SJCRH30 (cell line): ENCODE data around the gene ARHGEF17. TPM values are rescaled to one million over a fixed set of nuclear protein-coding genes. Genes with fewer than 3 reads are reported as not detected.

Source experiments
- DNase-seq, 2 experiments: peaks; one replicate each; pipeline ENCODE4 v3.0.0-alpha.2; 2015 to 2020
- H3K27ac ChIP-seq: fragments of 250-450 bp; sonication (Bioruptor Pico); 2 replicates; pipeline ENCODE4 v1.5.1; 2020; ENCODE audit warnings: mild to moderate bottlenecking, moderate library complexity
- H3K27me3 ChIP-seq: fragments of 250-450 bp; sonication (Bioruptor Pico); 2 replicates; pipeline ENCODE4 v1.5.1; 2020; ENCODE audit warnings: mild to moderate bottlenecking, moderate library complexity
- H3K36me3 ChIP-seq: fragments of 250-450 bp; sonication (Bioruptor Pico); 2 replicates; pipeline ENCODE4 v1.5.1; 2020; ENCODE audit warnings: mild to moderate bottlenecking, moderate library complexity
- H3K4me1 ChIP-seq: fragments of 250-450 bp; sonication (Bioruptor Pico); 2 replicates; pipeline ENCODE4 v1.5.1; 2020; ENCODE audit warnings: mild to moderate bottlenecking, moderate library complexity
- H3K4me3 ChIP-seq: fragments of 250-450 bp; sonication (Bioruptor Pico); 2 replicates; pipeline ENCODE4 v1.5.1; 2020; ENCODE audit warnings: mild to moderate bottlenecking, moderate library complexity
- H3K9me3 ChIP-seq: fragments of 250-450 bp; sonication (Bioruptor Pico); replicated peaks from 2 replicates; pipeline ENCODE4 v1.5.1; 2020; ENCODE audit warnings: mild to moderate bottlenecking, moderate library complexity
- total RNA-seq: library from RNA; depleted of rRNA; stranded (reverse); fragments of >200 nt; shearing (Covaris generic); gene quantifications from 2 replicates; pipeline ENCODE4 v1.2.3, GENCODE V29; 2014

Gene ARHGEF17
- total RNA-seq, 1 experiment from 2014 or later = 12.0 TPM

GRCh38 chr11:73349633-73350032 lies 41.6 kb downstream of the ARHGEF17 start:
- no peak overlapping the region for H3K4me3 ChIP-seq
- H3K4me1 ChIP-seq = peaks cover under 1% of the 10 kb centered on the region; the same call in 1 of the 2 replicates
- no peaks in the 10 kb centered on the region for H3K9me3 ChIP-seq
- no peaks in the 10 kb centered on the region for H3K36me3 ChIP-seq
- no peak overlapping the region for H3K27ac ChIP-seq
- no peaks in the 10 kb centered on the region for H3K27me3 ChIP-seq
- DNase-seq = no peak

GRCh38 chr11:73350908-73351636 lies 43.0 kb downstream of the ARHGEF17 start:
- H3K4me3 ChIP-seq = no peak overlapping the region
- no peak overlapping the region for H3K27ac ChIP-seq
- no peaks in the 10 kb centered on the region for H3K9me3 ChIP-seq
- no peaks in the 10 kb centered on the region for H3K4me1 ChIP-seq
- DNase-seq = peak; percentile 24 to 75
- no peaks in the 10 kb centered on the region for H3K36me3 ChIP-seq
- no peaks in the 10 kb centered on the region for H3K27me3 ChIP-seq

- Histone ChIP-seq H3K27ac (no peak overlapping the region), H3K4me1 (no peaks in the 10 kb centered on the region), H3K9me3 (no peaks in the 10 kb centered on the region), H3K27me3 (no peaks in the 10 kb centered on the region), H3K4me3 (no peak overlapping the region), H3K36me3 (no peaks in the 10 kb centered on the region)
- no peak for DNase-seq
Observed at GRCh38 chr11:73353422-73353821, 45.3 kb downstream of the ARHGEF17 start.

- H3K27ac ChIP-seq = no peak overlapping the region
- no peaks in the 10 kb centered on the region for H3K4me1 ChIP-seq
- no peaks in the 10 kb centered on the region for H3K36me3 ChIP-seq
Observed at GRCh38 chr11:73355109-73355508, 47.0 kb downstream of the ARHGEF17 start.

GRCh38 chr11:73356979-73357860 lies 49.1 kb downstream of the ARHGEF17 start:
- H3K4me1 ChIP-seq = no peaks in the 10 kb centered on the region
- no peak for DNase-seq
- no peaks in the 10 kb centered on the region for H3K9me3 ChIP-seq
- no peak overlapping the region for H3K4me3 ChIP-seq
- no peak overlapping the region for H3K27ac ChIP-seq
- H3K36me3 ChIP-seq = 0 out of 2 replicates have a peak, but pooled peaks cover 5% of the 10 kb centered on the region
- H3K27me3 ChIP-seq = no peaks in the 10 kb centered on the region

More at GRCh38 chr11:73355109-73355508, 47.0 kb downstream of the ARHGEF17 start:
- no peak for DNase-seq
- no peaks in the 10 kb centered on the region for H3K9me3 ChIP-seq
- no peaks in the 10 kb centered on the region for H3K27me3 ChIP-seq
- no peak overlapping the region for H3K4me3 ChIP-seq

GRCh38 chr11:73358071-73358470 lies 50.0 kb downstream of the ARHGEF17 start:
- no peak for DNase-seq
- no peak overlapping the region for H3K27ac ChIP-seq
- no peaks in the 10 kb centered on the region for H3K27me3 ChIP-seq
- H3K4me1 ChIP-seq = no peaks in the 10 kb centered on the region
- H3K9me3 ChIP-seq = no peaks in the 10 kb centered on the region
- 0 out of 2 replicates have a peak, but pooled peaks cover 5% of the 10 kb centered on the region for H3K36me3 ChIP-seq
- H3K4me3 ChIP-seq = no peak overlapping the region

GRCh38 chr11:73359341-73359740 lies 51.3 kb downstream of the ARHGEF17 start:
- Histone ChIP-seq H3K27ac (no peak overlapping the region), H3K36me3 (0 out of 2 replicates have a peak, but pooled peaks cover 5% of the 10 kb centered on the region), H3K27me3 (no peaks in the 10 kb centered on the region), H3K4me3 (no peak overlapping the region), H3K4me1 (no peaks in the 10 kb centered on the region), H3K9me3 (no peaks in the 10 kb centered on the region)
- no peak for DNase-seq

GRCh38 chr11:73359930-73360742 lies 52.1 kb downstream of the ARHGEF17 start:
- no peak overlapping the region for H3K27ac ChIP-seq
- DNase-seq = peak; percentile 65 to 71
- 0 out of 2 replicates have a peak, but pooled peaks cover 5% of the 10 kb centered on the region for H3K36me3 ChIP-seq

GRCh38 chr11:73360743-73361369 lies 52.8 kb downstream of the ARHGEF17 start:
- no peaks in the 10 kb centered on the region for H3K9me3 ChIP-seq
- no peaks in the 10 kb centered on the region for H3K27me3 ChIP-seq
- no peak for DNase-seq
- no peak overlapping the region for H3K27ac ChIP-seq
- no peaks in the 10 kb centered on the region for H3K4me1 ChIP-seq
- H3K4me3 ChIP-seq = no peak overlapping the region
- 0 out of 2 replicates have a peak, but pooled peaks cover 5% of the 10 kb centered on the region for H3K36me3 ChIP-seq

More at GRCh38 chr11:73359930-73360742, 52.1 kb downstream of the ARHGEF17 start:
- no peaks in the 10 kb centered on the region for H3K27me3 ChIP-seq
- no peaks in the 10 kb centered on the region for H3K9me3 ChIP-seq
- no peak overlapping the region for H3K4me3 ChIP-seq
- no peaks in the 10 kb centered on the region for H3K4me1 ChIP-seq

- H3K4me3 ChIP-seq = no peak overlapping the region
Observed at GRCh38 chr11:73361953-73362776, 54.1 kb downstream of the ARHGEF17 start.

GRCh38 chr11:73363147-73363546 lies 55.1 kb downstream of the ARHGEF17 start:
- no peak for DNase-seq
- Histone ChIP-seq H3K4me1 (no peaks in the 10 kb centered on the region), H3K36me3 (0 out of 2 replicates have a peak, but pooled peaks cover 5% of the 10 kb centered on the region), H3K4me3 (no peak overlapping the region), H3K27ac (no peak overlapping the region), H3K9me3 (no peaks in the 10 kb centered on the region), H3K27me3 (no peaks in the 10 kb centered on the region)

More at GRCh38 chr11:73361953-73362776, 54.1 kb downstream of the ARHGEF17 start:
- Histone ChIP-seq H3K4me1 (no peaks in the 10 kb centered on the region), H3K9me3 (no peaks in the 10 kb centered on the region), H3K27me3 (no peaks in the 10 kb centered on the region), H3K36me3 (0 out of 2 replicates have a peak, but pooled peaks cover 5% of the 10 kb centered on the region), H3K27ac (no peak overlapping the region)
- no peak for DNase-seq

- DNase-seq = no peak
- Histone ChIP-seq H3K27me3 (no peaks in the 10 kb centered on the region), H3K4me3 (no peak overlapping the region), H3K4me1 (no peaks in the 10 kb centered on the region), H3K36me3 (0 out of 2 replicates have a peak, but pooled peaks cover 5% of the 10 kb centered on the region), H3K27ac (no peak overlapping the region), H3K9me3 (no peaks in the 10 kb centered on the region)
Observed at GRCh38 chr11:73365352-73366264, 57.5 kb downstream of the ARHGEF17 start.
